Endothelial cell of umbilical vein (primary cell): Measurements from ENCODE around the gene ADH1A. TPM values are rescaled to one million over a fixed set of nuclear protein-coding genes. Genes with fewer than 3 reads are reported as not detected.

Experiments
- BruUV-seq: library from RNA; stranded (reverse); fragments of 400-500 nt; replicated peaks from 2 replicates; lab custom pipeline; 2021; lab: Mats Ljungman, UMichigan
- CTCF ChIA-PET: fragments of 300-600, 350-600 bp; sonication (Branson Sonifier 250); formaldehyde crosslinking; loops from one replicate; lab custom pipeline; 2021; ENCODE audit warnings: antibody characterized with exemption, inconsistent platforms; lab: Charles Lee
- POLR2A ChIA-PET: fragments of 300-600, 350-600 bp; sonication (Branson Sonifier 250); formaldehyde crosslinking; loops from one replicate; lab custom pipeline; 2021; ENCODE audit warnings: antibody characterized with exemption, inconsistent platforms; lab: Charles Lee
- DNase-seq: peaks from one replicate; pipeline ENCODE4 v3.0.0-alpha.2; 2011; ENCODE audit warnings: low read depth, low spot score
- FAIRE-seq: peaks from 2 replicates; lab custom pipeline; 2011; peaks lifted over from hg19 to GRCh38; lab: Jason Lieb, UNC
- H2AFZ ChIP-seq: 2 replicates; pipeline ENCODE4 v1.6.0; 2012; ENCODE audit warnings: low read depth, low read length, control low read depth, inconsistent platforms
- H3K27ac ChIP-seq: 2 replicates; pipeline ENCODE4 v1.5.1; 2011; ENCODE audit warnings: low read depth, mild to moderate bottlenecking, control low read depth, low read length, moderate library complexity; ENCODE audit not compliant: insufficient read depth
- H3K27me3 ChIP-seq, 2 experiments: 2 replicates each; pipeline versions ENCODE4 v1.6.0 to v1.6.1; 2011; ENCODE audit warnings: low read length in 2 of 2, mixed read lengths in 1 of 2; ENCODE audit not compliant: control insufficient read depth in 2 of 2, insufficient read depth in 2 of 2
- H3K36me3 ChIP-seq, 2 experiments: 2 replicates in 1 of 2; 3 replicates in 1 of 2; pipeline ENCODE4 v1.5.1; 2011; ENCODE audit warnings: low read length in 2 of 2, mild to moderate bottlenecking in 1 of 2, moderate library complexity in 1 of 2; ENCODE audit not compliant: control insufficient read depth in 2 of 2, insufficient read depth in 2 of 2; ENCODE audit errors: extremely low read depth in 1 of 2
- H3K4me1 ChIP-seq: 3 replicates; pipeline ENCODE4 v1.5.1; 2011; ENCODE audit warnings: mild to moderate bottlenecking, low read length; ENCODE audit not compliant: control insufficient read depth, insufficient read depth; ENCODE audit errors: extremely low read depth
- H3K4me2 ChIP-seq: 2 replicates; pipeline ENCODE4 v1.6.1; 2011; ENCODE audit warnings: low read length, control low read depth, mixed read lengths; ENCODE audit not compliant: insufficient read depth
- H3K4me3 ChIP-seq, 3 experiments: fragments of 200-600 bp in 1 of 3; sonication (generic), shearing (Covaris generic) in 1 of 3; replicated peaks in 1 of 3; 2 replicates each; pipeline ENCODE4 v1.5.1; 2011 to 2016; ENCODE audit warnings: control low read depth in 3 of 3, low read length in 3 of 3, mild to moderate bottlenecking in 2 of 3, inconsistent platforms in 1 of 3, low read depth in 1 of 3, moderate library complexity in 1 of 3; ENCODE audit not compliant: insufficient read depth in 1 of 3
- H3K79me2 ChIP-seq: 2 replicates; pipeline ENCODE4 v1.6.0; 2012; ENCODE audit warnings: low read length, inconsistent platforms; ENCODE audit not compliant: control insufficient read depth, insufficient read depth
- H3K9ac ChIP-seq: replicated peaks from 2 replicates; pipeline ENCODE3; 2011; ENCODE audit warnings: low read length, control low read depth; ENCODE audit not compliant: insufficient read depth; ENCODE audit errors: extremely low read depth
- H3K9me1 ChIP-seq: replicated peaks from 3 replicates; pipeline ENCODE4 v1.6.0; 2011; ENCODE audit warnings: mild to moderate bottlenecking, low read length; ENCODE audit not compliant: control insufficient read depth, insufficient read depth; ENCODE audit errors: extremely low read depth
- H3K9me3 ChIP-seq: replicated peaks from 2 replicates; pipeline ENCODE4 v1.5.1; 2012; ENCODE audit warnings: low read length, inconsistent platforms; ENCODE audit not compliant: control insufficient read depth, insufficient read depth
- H4K20me1 ChIP-seq: replicated peaks from 2 replicates; pipeline ENCODE3; 2011; ENCODE audit warnings: mild to moderate bottlenecking, low read length; ENCODE audit not compliant: control insufficient read depth, insufficient read depth; ENCODE audit errors: extremely low read depth
- EZH2 ChIP-seq: IDR thresholded peaks from 2 replicates; pipeline ENCODE4 v1.6.1; 2012; ENCODE audit warnings: borderline replicate concordance, low read depth, mild to moderate bottlenecking, moderate library complexity, low read length, inconsistent platforms; ENCODE audit not compliant: severe bottlenecking
- FOS ChIP-seq: IDR thresholded peaks from 2 replicates; pipeline ENCODE4 v1.6.1; 2011; ENCODE audit warnings: mild to moderate bottlenecking, low read length, moderate library complexity, borderline replicate concordance; ENCODE audit not compliant: insufficient read depth
- GATA2 ChIP-seq: IDR thresholded peaks from 2 replicates; pipeline ENCODE4 v1.7.0; 2011; ENCODE audit warnings: low read depth, mild to moderate bottlenecking, moderate library complexity, mixed read lengths, low read length; ENCODE audit not compliant: insufficient read length, insufficient read depth
- JUN ChIP-seq: IDR thresholded peaks from 2 replicates; pipeline ENCODE4 v1.6.1; 2011; ENCODE audit warnings: borderline replicate concordance, low read depth; ENCODE audit not compliant: insufficient read length, insufficient read depth
- MYC ChIP-seq: IDR thresholded peaks from one replicate; pipeline ENCODE4 v1.6.1; 2011; ENCODE audit warnings: mild to moderate bottlenecking, low read depth, low read length
- POLR2A ChIP-seq: IDR thresholded peaks from 2 replicates; pipeline ENCODE4 v1.6.1; 2012; ENCODE audit warnings: low read depth, mild to moderate bottlenecking, control low read depth, low read length
- POLR2AphosphoS5 ChIP-seq: IDR thresholded peaks from 2 replicates; pipeline ENCODE4 v1.6.1; 2012; ENCODE audit warnings: low read depth, mild to moderate bottlenecking, control low read depth, low read length, moderate library complexity; ENCODE audit not compliant: insufficient read depth
- dilution Hi-C: fragments of 300-500 bp; cut with MboI; formaldehyde crosslinking; loops from one replicate; pipeline ENCODE4 v1.15.0; 2019; ENCODE audit warnings: low sequenced_read_pairs; ENCODE audit not compliant: extremely low pct_ligation_motif_present
- intact Hi-C: fragments of 100-400 bp; cut with micrococcal nuclease; formaldehyde crosslinking; loops from one replicate; pipeline ENCODE4 v1.10.0; 2022
- polyA plus RNA-seq, 4 experiments: library from polyadenylated mRNA; depleted of rRNA in 3 of 4; stranded (reverse) in 3 of 4; unstranded in 1 of 4; fragments of >200 nt; gene quantifications; 2 replicates each; pipeline versions ENCODE4 v1.2.1 to v1.2.3, GENCODE V29; 2011 to 2012; ENCODE audit warnings: missing spikeins in 1 of 4
- total RNA-seq: library from RNA; stranded (reverse); gene quantifications from 2 replicates; pipeline ENCODE4 v1.2.3, GENCODE V29; 2021
- TF ChIP-seq, protein P1 (sequence below): IDR thresholded peaks from 2 replicates; pipeline ENCODE4 v1.6.1; 2011; ENCODE audit not compliant: insufficient read depth, insufficient read length
- TF ChIP-seq, protein P2 (sequence below), 2 donors: IDR thresholded peaks; 1 replicate in 1 of 2; 2 replicates in 1 of 2; pipeline ENCODE4 v1.5.1; 2011; ENCODE audit warnings: low read length in 2 of 2, mild to moderate bottlenecking in 2 of 2, moderate library complexity in 2 of 2, control low read depth in 1 of 2, inconsistent platforms in 1 of 2, low read depth in 1 of 2; ENCODE audit not compliant: insufficient read depth in 1 of 2; ENCODE audit errors: extremely low read depth in 1 of 2

Gene ADH1A
- total and polyA plus RNA-seq, 2 donors (not counting 3 experiments of a cell fraction or from before 2014, with no cell fraction given) = not detected

- no TSS peak for BruUV-seq
- DNase-seq (no peak), FAIRE-seq (no peak)
- Histone ChIP-seq H3K4me2 (no peak overlapping the region), H3K27me3 (no peaks in the 10 kb centered on the region), H3K36me3 (no peaks in the 10 kb centered on the region), H3K9ac (no peak overlapping the region), H4K20me1 (no peaks in the 10 kb centered on the region), H3K9me1 (no peaks in the 10 kb centered on the region), H2AFZ (no peak overlapping the region), H3K27ac (no peak overlapping the region), H3K4me1 (no peaks in the 10 kb centered on the region), H3K79me2 (no peaks in the 10 kb centered on the region), H3K9me3 (no peaks in the 10 kb centered on the region), H3K4me3 (no peak overlapping the region)
- ChIA-PET CTCF (no interaction called here), POLR2A (no interaction called here)
- dilution Hi-C loops = no loop called here
- intact Hi-C loops = no loop called here
- TF ChIP-seq MYC (no peak), JUN (no peak), FOS (no peak), EZH2 (no peak), GATA2 (no peak), POLR2A (no peak), POLR2AphosphoS5 (no peak)
- TF ChIP-seq, protein P1, sequence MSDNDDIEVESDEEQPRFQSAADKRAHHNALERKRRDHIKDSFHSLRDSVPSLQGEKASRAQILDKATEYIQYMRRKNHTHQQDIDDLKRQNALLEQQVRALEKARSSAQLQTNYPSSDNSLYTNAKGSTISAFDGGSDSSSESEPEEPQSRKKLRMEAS = no peak
- TF ChIP-seq, protein P2, sequence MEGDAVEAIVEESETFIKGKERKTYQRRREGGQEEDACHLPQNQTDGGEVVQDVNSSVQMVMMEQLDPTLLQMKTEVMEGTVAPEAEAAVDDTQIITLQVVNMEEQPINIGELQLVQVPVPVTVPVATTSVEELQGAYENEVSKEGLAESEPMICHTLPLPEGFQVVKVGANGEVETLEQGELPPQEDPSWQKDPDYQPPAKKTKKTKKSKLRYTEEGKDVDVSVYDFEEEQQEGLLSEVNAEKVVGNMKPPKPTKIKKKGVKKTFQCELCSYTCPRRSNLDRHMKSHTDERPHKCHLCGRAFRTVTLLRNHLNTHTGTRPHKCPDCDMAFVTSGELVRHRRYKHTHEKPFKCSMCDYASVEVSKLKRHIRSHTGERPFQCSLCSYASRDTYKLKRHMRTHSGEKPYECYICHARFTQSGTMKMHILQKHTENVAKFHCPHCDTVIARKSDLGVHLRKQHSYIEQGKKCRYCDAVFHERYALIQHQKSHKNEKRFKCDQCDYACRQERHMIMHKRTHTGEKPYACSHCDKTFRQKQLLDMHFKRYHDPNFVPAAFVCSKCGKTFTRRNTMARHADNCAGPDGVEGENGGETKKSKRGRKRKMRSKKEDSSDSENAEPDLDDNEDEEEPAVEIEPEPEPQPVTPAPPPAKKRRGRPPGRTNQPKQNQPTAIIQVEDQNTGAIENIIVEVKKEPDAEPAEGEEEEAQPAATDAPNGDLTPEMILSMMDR (IDR thresholded peaks at IDR 0.05; ENCODE audit: extremely low read depth in 1 of 2, insufficient read depth in 1 of 2, low read depth in 1 of 2, low read length in 2 of 2) = no peak
Observed at GRCh38 chr4:99273704-99274103, 17.1 kb downstream of the ADH1A start.
